Activated CD8-positive, alpha-beta T cell treated with anti-CD3 and anti-CD28 coated beads for 36 hours (primary cell): ENCODE measurements around the gene GFM2. TPM values are rescaled to one million over a fixed set of nuclear protein-coding genes. Genes with fewer than 3 reads are reported as not detected.
"Not testable (repeated sequence)": the region's sequence is repeated elsewhere in the genome, so short reads cannot be mapped to it uniquely, and the experiment has no call there.

Source experiments
- ATAC-seq: fragments of 200-7000 bp; cut with Tn5 transposase; one replicate; pipeline ENCODE4 v1.10.0; 2021; ENCODE audit warnings: mild to moderate bottlenecking, moderate library complexity
- CTCF ChIA-PET: fragments of 350-600 bp; sonication (Branson Sonifier 250); formaldehyde crosslinking; loops from one replicate; lab custom pipeline; 2021; ENCODE audit warnings: antibody characterized with exemption; lab: Charles Lee
- POLR2A ChIA-PET: fragments of 350-600 bp; sonication (Branson Sonifier 250); formaldehyde crosslinking; loops from one replicate; lab custom pipeline; 2021; ENCODE audit warnings: antibody characterized with exemption; lab: Charles Lee
- DNase-seq: peaks from one replicate; pipeline ENCODE4 v3.0.0-alpha.2; 2020
- H3K27ac Mint-ChIP-seq: one replicate; pipeline ENCODE4 v1.8.0; 2021; ENCODE audit warnings: mild to moderate bottlenecking, mixed read lengths
- H3K27me3 Mint-ChIP-seq: one replicate; pipeline ENCODE4 v1.8.0; 2021; ENCODE audit warnings: mixed read lengths
- H3K36me3 Mint-ChIP-seq: one replicate; pipeline ENCODE4 v1.8.0; 2021; ENCODE audit warnings: low read depth, mixed read lengths
- H3K4me1 Mint-ChIP-seq: one replicate; pipeline ENCODE4 v1.8.0; 2021; ENCODE audit warnings: low read depth, mixed read lengths
- H3K4me3 Mint-ChIP-seq: one replicate; pipeline ENCODE4 v1.8.0; 2021; ENCODE audit warnings: mild to moderate bottlenecking, moderate library complexity, mixed read lengths
- H3K9me3 Mint-ChIP-seq: one replicate; pipeline ENCODE4 v1.8.0; 2021; ENCODE audit warnings: mixed read lengths
- intact Hi-C: fragments of 100-400 bp; cut with micrococcal nuclease; formaldehyde crosslinking; loops from one replicate; pipeline ENCODE4 v1.10.0; 2022
- total RNA-seq, 2 experiments: library from RNA; stranded (reverse); gene quantifications; one replicate each; pipeline ENCODE4 v1.2.3, GENCODE V29; 2021
- TF ChIP-seq, protein P1 (sequence below): fragments of 200-600 bp; IDR thresholded peaks from one replicate; pipeline ENCODE4 v1.8.0; 2022; ENCODE audit warnings: antibody characterized with exemption, mild to moderate bottlenecking

Gene GFM2
- total RNA-seq, 2 experiments from 2014 or later = 30.1 to 30.5 TPM

GRCh38 chr5:74686962-74687751, 79.8 kb downstream of the GFM2 start:
- TF ChIP-seq, protein P1, sequence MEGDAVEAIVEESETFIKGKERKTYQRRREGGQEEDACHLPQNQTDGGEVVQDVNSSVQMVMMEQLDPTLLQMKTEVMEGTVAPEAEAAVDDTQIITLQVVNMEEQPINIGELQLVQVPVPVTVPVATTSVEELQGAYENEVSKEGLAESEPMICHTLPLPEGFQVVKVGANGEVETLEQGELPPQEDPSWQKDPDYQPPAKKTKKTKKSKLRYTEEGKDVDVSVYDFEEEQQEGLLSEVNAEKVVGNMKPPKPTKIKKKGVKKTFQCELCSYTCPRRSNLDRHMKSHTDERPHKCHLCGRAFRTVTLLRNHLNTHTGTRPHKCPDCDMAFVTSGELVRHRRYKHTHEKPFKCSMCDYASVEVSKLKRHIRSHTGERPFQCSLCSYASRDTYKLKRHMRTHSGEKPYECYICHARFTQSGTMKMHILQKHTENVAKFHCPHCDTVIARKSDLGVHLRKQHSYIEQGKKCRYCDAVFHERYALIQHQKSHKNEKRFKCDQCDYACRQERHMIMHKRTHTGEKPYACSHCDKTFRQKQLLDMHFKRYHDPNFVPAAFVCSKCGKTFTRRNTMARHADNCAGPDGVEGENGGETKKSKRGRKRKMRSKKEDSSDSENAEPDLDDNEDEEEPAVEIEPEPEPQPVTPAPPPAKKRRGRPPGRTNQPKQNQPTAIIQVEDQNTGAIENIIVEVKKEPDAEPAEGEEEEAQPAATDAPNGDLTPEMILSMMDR = no peak
- no peaks in the 10 kb centered on the region for H3K27me3 Mint-ChIP-seq
- no peak for ATAC-seq
- peaks cover 9% of the 10 kb centered on the region for H3K36me3 Mint-ChIP-seq
- ChIA-PET CTCF (interaction anchor here (0.6 to 2.6 kb wide), 3 partner anchors 80 to 1484 kb away, joined by 3 to 7 read pairs (median 3); partner anchors contain the start of genes GFM2 and NSA2), POLR2A (no interaction called here)
- H3K4me1 Mint-ChIP-seq = peaks cover 26% of the 10 kb centered on the region
- peak overlapping the region; percentile 74 for H3K4me3 Mint-ChIP-seq
- intact Hi-C loops = no loop called here
- no peak overlapping the region for H3K27ac Mint-ChIP-seq
- no peaks in the 10 kb centered on the region for H3K9me3 Mint-ChIP-seq
- DNase-seq = no peak

GRCh38 chr5:74685979-74686631, 80.8 kb downstream of the GFM2 start:
- intact Hi-C loops = no loop called here
- peaks cover 24% of the 10 kb centered on the region for H3K4me1 Mint-ChIP-seq
- TF ChIP-seq, protein P1 = no peak
- DNase-seq (peak; percentile 30), ATAC-seq (peak; percentile 31)
- H3K27ac Mint-ChIP-seq = peak overlapping the region; percentile 74
- ChIA-PET CTCF (interaction anchor here (1.2 to 2.6 kb wide), 2 partner anchors 81 to 233 kb away, joined by 3 to 7 read pairs; partner anchors contain the start of genes GFM2 and NSA2), POLR2A (interaction anchor here (0.6 to 1.0 kb wide), 2 partner anchors 9 to 80 kb away, joined by 3 read pairs; no protein-coding TSS in a partner anchor)
- no peaks in the 10 kb centered on the region for H3K9me3 Mint-ChIP-seq
- no peaks in the 10 kb centered on the region for H3K27me3 Mint-ChIP-seq
- peaks cover 7% of the 10 kb centered on the region for H3K36me3 Mint-ChIP-seq
- H3K4me3 Mint-ChIP-seq = peak overlapping the region; percentile 74

GRCh38 chr5:74684900-74685851, 81.7 kb downstream of the GFM2 start, which contains the start of gene HEXB:
HEXB (plus strand) TSS chr5:74685233; CDS start chr5:74685261, 28 bp downstream.
- CTCF ChIA-PET = interaction anchor here (1.2 to 2.6 kb wide), 2 partner anchors 82 to 234 kb away, joined by 3 to 7 read pairs; partner anchors contain the start of genes GFM2 and NSA2
- peaks cover 5% of the 10 kb centered on the region for H3K36me3 Mint-ChIP-seq
- no peaks in the 10 kb centered on the region for H3K9me3 Mint-ChIP-seq
- H3K27ac Mint-ChIP-seq = peak within 1 kb of the TSS; percentile 74
- peak; percentile 96 for ATAC-seq
- peak within 1 kb of the TSS; percentile 74 for H3K4me3 Mint-ChIP-seq
- intact Hi-C loops = no loop called here
- DNase-seq = peak; percentile 92
- no peaks in the 10 kb centered on the region for H3K27me3 Mint-ChIP-seq
- POLR2A ChIA-PET = interaction anchor here (0.6 to 1.0 kb wide), 2 partner anchors 8 to 81 kb away, joined by 3 read pairs; no protein-coding TSS in a partner anchor
- TF ChIP-seq, protein P1 = no peak
- peaks cover 24% of the 10 kb centered on the region for H3K4me1 Mint-ChIP-seq

- Mint-ChIP-seq H3K36me3 (no peaks in the 10 kb centered on the region), H3K27me3 (no peaks in the 10 kb centered on the region), H3K27ac (no peak overlapping the region), H3K4me3 (no peak overlapping the region), H3K9me3 (no peaks in the 10 kb centered on the region), H3K4me1 (no peaks in the 10 kb centered on the region)
- intact Hi-C loops = no loop called here
- ATAC-seq (no peak), DNase-seq (no peak)
- POLR2A ChIA-PET = no interaction called here
- CTCF ChIA-PET = interaction anchor here (2.4 kb wide), 1 partner anchor 87 kb away, joined by 6 read pairs; the partner anchor contains the start of genes GFM2 and NSA2
- TF ChIP-seq, protein P1 = no peak
Measured at GRCh38 chr5:74679966-74680365, 87.0 kb downstream of the GFM2 start.

DNA sequence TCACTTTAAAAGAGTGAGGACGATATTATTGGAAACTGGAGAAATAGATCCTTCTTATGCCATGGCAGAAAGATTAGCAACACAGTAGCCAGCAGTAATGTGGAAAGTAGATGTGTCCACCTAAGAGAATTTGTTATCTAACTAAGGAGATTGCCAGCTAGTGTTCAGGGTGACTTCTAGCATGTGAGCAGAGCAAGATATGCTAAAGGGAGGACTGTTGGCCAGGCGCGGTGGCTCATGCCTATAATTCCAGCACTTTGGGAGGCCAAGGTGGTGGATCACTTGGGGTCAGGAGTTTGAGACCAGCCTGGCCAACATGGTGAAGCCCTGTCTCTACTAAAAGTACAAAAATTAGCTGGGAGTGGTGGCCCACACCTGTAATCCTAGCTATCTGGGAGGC, 87.6 kb downstream of the GFM2 start:
- H3K4me3 Mint-ChIP-seq, H3K4me1 Mint-ChIP-seq, DNase-seq, H3K36me3 Mint-ChIP-seq, H3K27ac Mint-ChIP-seq, intact Hi-C loops, H3K9me3 Mint-ChIP-seq, H3K27me3 Mint-ChIP-seq, POLR2A ChIA-PET, ATAC-seq: not testable (repeated sequence)
- CTCF ChIA-PET = interaction anchor here (2.4 kb wide), 1 partner anchor 87 kb away, joined by 6 read pairs; the partner anchor contains the start of genes GFM2 and NSA2

DNA sequence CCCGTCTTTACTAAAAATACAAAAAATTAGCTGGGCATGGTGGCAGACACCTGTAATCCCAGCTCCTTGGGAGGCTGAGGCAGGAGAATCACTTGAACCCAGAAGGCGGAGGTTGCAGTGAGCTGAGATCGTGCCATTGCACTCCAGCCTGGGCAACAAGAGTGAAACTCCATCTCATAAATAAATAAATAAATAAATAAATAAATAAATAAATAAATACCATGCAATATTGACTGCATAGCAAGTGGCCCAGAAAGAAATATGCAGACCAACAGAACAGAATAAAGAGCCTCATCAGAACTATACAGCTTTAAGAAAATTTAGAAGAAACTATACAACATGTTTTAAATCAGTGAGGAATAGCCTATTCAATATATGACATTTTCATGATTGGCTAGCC, 88.8 kb downstream of the GFM2 start:
- POLR2A ChIA-PET, ATAC-seq, intact Hi-C loops, H3K4me3 Mint-ChIP-seq, H3K27me3 Mint-ChIP-seq, H3K9me3 Mint-ChIP-seq, H3K27ac Mint-ChIP-seq, H3K36me3 Mint-ChIP-seq, DNase-seq, H3K4me1 Mint-ChIP-seq: not testable (repeated sequence)
- CTCF ChIA-PET = interaction anchor here (0.6 kb wide), 1 partner anchor 558 kb away, joined by 3 read pairs; no protein-coding TSS in a partner anchor

DNA sequence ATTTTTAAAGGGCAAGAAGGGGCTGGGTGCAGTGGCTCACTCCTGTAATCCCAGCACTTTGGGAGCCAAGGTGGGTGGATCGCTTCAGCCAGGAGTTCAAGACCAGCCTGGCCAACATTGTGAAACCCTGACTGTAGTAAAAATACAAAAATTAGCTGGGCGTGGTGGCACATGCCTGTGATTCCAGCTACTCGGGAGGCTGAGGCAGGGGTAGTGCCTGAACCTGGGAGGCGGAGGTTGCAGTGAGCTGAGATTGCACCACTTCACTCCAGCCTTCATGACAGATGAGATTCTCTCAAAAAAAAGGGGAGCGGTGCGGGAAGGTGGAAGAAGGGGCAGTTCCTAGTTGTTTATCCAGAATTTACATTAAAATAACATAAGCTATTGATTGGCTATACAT, 90.5 kb downstream of the GFM2 start:
- DNase-seq, H3K9me3 Mint-ChIP-seq, H3K27ac Mint-ChIP-seq, H3K27me3 Mint-ChIP-seq, H3K4me1 Mint-ChIP-seq, H3K4me3 Mint-ChIP-seq, intact Hi-C loops, H3K36me3 Mint-ChIP-seq, ATAC-seq: not testable (repeated sequence)
- ChIA-PET POLR2A (interaction anchor here (0.6 kb wide), 1 partner anchor 9 kb away, joined by 3 read pairs; no protein-coding TSS in a partner anchor), CTCF (interaction anchor here (1.7 kb wide), 1 partner anchor 774 kb away, joined by 5 read pairs; no protein-coding TSS in a partner anchor)
